ENCODE results near the gene POP5. TPM values are rescaled to one million over a fixed set of nuclear protein-coding genes. Genes with fewer than 3 reads are reported as not detected.
"Not testable (repeated sequence)": the region's sequence is repeated elsewhere in the genome, so short reads cannot be mapped to it uniquely, and the experiment has no call there.

Gene POP5
- total and polyA plus RNA-seq, 2 experiments from 2014 or later, result 38.9 to 68.4 TPM

- Histone ChIP-seq H3K36me3 (ENCODE audit: low read depth) (no peaks in the 10 kb centered on the region), H3K9me2 (ENCODE audit: insufficient read depth) (no peaks in the 10 kb centered on the region), H4K20me1 (ENCODE audit: insufficient read depth) (no peaks in the 10 kb centered on the region), H3K27me3 (replicated peaks; ENCODE audit: insufficient read depth) (peaks cover 40% of the 10 kb centered on the region), H3F3A (ENCODE audit: insufficient read depth) (no peaks in the 10 kb centered on the region), H3K79me2 (ENCODE audit: insufficient read depth) (no peaks in the 10 kb centered on the region), H3K4me3 (no peak overlapping the region), H3K9me3 (ENCODE audit: low read depth) (no peaks in the 10 kb centered on the region), H2AFZ (no peak overlapping the region), H3K4me2 (ENCODE audit: unreplicated experiment) (no peak overlapping the region), H3K4me1 (ENCODE audit: insufficient read depth) (no peaks in the 10 kb centered on the region), H3K27ac (no peak overlapping the region), H3K9ac (no peak overlapping the region)
- in situ Hi-C loops (cut with MboI), result no loop called here
- TF ChIP-seq EZH2 (IDR thresholded peaks at IDR 0.05; ENCODE audit: insufficient read depth, poor library complexity, severe bottlenecking) (no peak), EZH2phosphoT487 (IDR thresholded peaks at IDR 0.05; ENCODE audit: insufficient read depth, low read depth) (no peak)
- no peak for DNase-seq
Measured at GRCh38 chr12:120614848-120615247, 33.6 kb upstream of the POP5 start.

GRCh38 chr12:120611534-120611933 is 30.3 kb upstream of the POP5 start:
- DNase-seq; H3K9me3 ChIP-seq (ENCODE audit: low read depth); H3K9me2 ChIP-seq (ENCODE audit: insufficient read depth); H3F3A ChIP-seq (ENCODE audit: insufficient read depth); in situ Hi-C loops (cut with MboI); H3K9ac ChIP-seq; H3K4me1 ChIP-seq (ENCODE audit: insufficient read depth); H3K36me3 ChIP-seq (ENCODE audit: low read depth); H3K79me2 ChIP-seq (ENCODE audit: insufficient read depth); H2AFZ ChIP-seq; H4K20me1 ChIP-seq (ENCODE audit: insufficient read depth); H3K27ac ChIP-seq; H3K4me3 ChIP-seq; H3K4me2 ChIP-seq (ENCODE audit: unreplicated experiment): not testable (repeated sequence)
- WGBS, 2 experiments (ENCODE audit: low coverage in 1 of 2, low lambda C conversion rate in 2 of 2, missing lambda C conversion rate in 2 of 2), result 19 to 24% methylated on average over 1 of the region's 1 CpG
- H3K27me3 ChIP-seq (replicated peaks; ENCODE audit: insufficient read depth), result peaks cover 36% of the 10 kb centered on the region

DNA sequence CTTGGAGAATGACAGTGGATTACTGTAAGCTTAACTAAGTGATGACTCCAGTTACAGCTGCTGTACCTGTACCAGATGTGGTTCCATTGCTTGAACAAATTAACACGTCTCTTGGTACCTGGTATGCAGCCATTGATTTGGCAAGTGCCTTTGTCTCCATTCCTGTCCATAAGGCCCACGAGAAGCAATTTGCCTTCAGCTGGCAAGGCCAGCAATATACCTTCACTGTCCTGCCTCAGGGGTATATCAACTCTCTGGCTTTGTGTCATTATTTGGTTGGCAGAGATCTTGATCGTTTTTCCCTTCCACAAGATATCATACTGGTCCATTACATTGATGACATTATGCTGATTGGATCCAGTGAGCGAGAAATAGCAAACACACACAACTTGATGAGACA is 29.4 kb upstream of the POP5 start:
- Histone ChIP-seq H3K9me2 (ENCODE audit: insufficient read depth) (no peaks in the 10 kb centered on the region), H3F3A (ENCODE audit: insufficient read depth) (no peaks in the 10 kb centered on the region), H3K36me3 (ENCODE audit: low read depth) (no peaks in the 10 kb centered on the region), H2AFZ (no peak overlapping the region), H3K27me3 (replicated peaks; ENCODE audit: insufficient read depth) (peaks cover 32% of the 10 kb centered on the region), H3K9me3 (ENCODE audit: low read depth) (no peaks in the 10 kb centered on the region), H3K4me2 (ENCODE audit: unreplicated experiment) (no peak overlapping the region), H3K9ac (no peak overlapping the region), H3K79me2 (ENCODE audit: insufficient read depth) (no peaks in the 10 kb centered on the region), H3K4me3 (no peak overlapping the region), H3K4me1 (ENCODE audit: insufficient read depth) (no peaks in the 10 kb centered on the region), H3K27ac (no peak overlapping the region), H4K20me1 (ENCODE audit: insufficient read depth) (no peaks in the 10 kb centered on the region)
- no peak for DNase-seq
- WGBS, 2 experiments (ENCODE audit: low coverage in 1 of 2, low lambda C conversion rate in 2 of 2, missing lambda C conversion rate in 2 of 2), result 23 to 30% methylated on average over 4 of the region's 4 CpGs
- TF ChIP-seq EZH2phosphoT487 (IDR thresholded peaks at IDR 0.05; ENCODE audit: insufficient read depth, low read depth) (no peak), EZH2 (IDR thresholded peaks at IDR 0.05; ENCODE audit: insufficient read depth, poor library complexity, severe bottlenecking) (no peak)
- in situ Hi-C loops (cut with MboI), result no loop called here

DNA sequence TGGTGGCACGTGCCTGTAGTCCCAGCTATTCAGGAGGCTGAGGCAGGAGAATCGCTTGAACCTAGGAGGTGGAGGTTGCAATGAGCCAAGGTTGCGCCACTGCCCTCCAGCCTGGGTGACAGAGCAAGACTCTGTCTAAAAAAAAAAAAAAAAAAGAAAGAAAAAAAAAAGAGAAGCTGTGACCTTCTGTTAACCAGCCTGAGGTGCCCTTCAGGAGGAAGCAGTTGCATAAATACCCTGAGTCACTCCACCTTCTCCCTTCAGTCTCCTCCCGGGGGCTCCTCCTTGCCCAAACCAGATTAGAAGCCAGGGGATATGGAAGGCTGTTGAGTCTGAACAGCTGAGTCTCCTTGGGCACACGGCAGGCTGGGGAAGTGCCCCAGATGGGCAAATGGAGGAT is 21.2 kb upstream of the POP5 start:
- H3K9me2 ChIP-seq (ENCODE audit: insufficient read depth); DNase-seq; H3F3A ChIP-seq (ENCODE audit: insufficient read depth); H3K27ac ChIP-seq; H3K4me3 ChIP-seq; H3K9ac ChIP-seq; H3K4me1 ChIP-seq (ENCODE audit: insufficient read depth); in situ Hi-C loops (cut with MboI); H3K36me3 ChIP-seq (ENCODE audit: low read depth); H3K79me2 ChIP-seq (ENCODE audit: insufficient read depth); H3K4me2 ChIP-seq (ENCODE audit: unreplicated experiment); H3K9me3 ChIP-seq (ENCODE audit: low read depth); H4K20me1 ChIP-seq (ENCODE audit: insufficient read depth); H2AFZ ChIP-seq: not testable (repeated sequence)
- peaks cover 16% of the 10 kb centered on the region; the same call in 1 of the 2 replicates for H3K27me3 ChIP-seq (replicated peaks; ENCODE audit: insufficient read depth)
- 73 to 79% methylated on average over 5 of the region's 5 CpGs for WGBS, 2 experiments (ENCODE audit: low coverage in 1 of 2, low lambda C conversion rate in 2 of 2, missing lambda C conversion rate in 2 of 2)

DNA sequence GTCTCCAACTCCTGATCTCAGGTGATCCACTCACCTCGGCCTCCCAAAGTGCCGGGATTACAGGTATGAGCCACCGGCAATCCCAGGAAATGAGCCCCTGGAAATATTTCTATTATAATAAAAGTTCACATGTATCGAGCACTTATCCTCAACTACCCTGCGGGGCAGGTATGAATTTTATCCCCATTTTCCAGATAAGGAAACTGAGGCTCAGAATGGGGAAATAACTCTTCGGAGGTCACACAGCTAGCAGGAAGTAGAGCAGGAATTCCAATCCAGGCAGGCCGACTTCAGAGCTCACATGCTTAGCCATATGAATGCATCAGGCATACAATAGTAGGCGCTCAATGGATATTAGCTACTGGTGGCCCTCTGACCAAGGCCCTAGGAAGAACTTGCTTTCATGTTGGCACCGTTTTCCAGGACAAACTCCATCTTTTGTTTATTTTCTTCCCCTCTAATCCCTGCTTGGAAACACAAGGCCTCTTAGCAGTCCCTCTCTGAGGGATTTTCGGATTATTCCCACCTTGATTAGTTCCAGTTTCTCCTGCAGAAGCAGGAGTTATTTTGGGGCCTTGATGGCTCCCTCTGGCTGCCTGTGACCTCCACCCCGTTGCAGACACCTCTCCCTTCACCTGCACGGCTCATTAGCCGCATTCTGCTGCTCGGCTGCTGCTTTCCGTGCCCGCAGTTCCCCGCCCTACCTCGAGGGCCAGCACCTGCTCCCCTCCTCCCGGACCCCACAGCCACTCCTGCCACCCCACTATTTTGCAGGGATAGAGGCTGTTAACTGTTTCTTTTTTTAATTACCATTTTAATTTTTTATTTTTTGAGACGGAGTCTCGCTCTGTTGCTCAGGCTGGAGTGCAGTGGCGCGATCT is 18.7 kb upstream of the POP5 start:
- Histone ChIP-seq H3K79me2 (ENCODE audit: insufficient read depth) (no peaks in the 10 kb centered on the region), H3K9ac (no peak overlapping the region), H3K4me1 (ENCODE audit: insufficient read depth) (no peaks in the 10 kb centered on the region), H3K27me3 (replicated peaks; ENCODE audit: insufficient read depth) (peaks cover 28% of the 10 kb centered on the region; the same call in 1 of the 2 replicates), H4K20me1 (ENCODE audit: insufficient read depth) (no peaks in the 10 kb centered on the region), H3K9me3 (ENCODE audit: low read depth) (no peaks in the 10 kb centered on the region), H3K4me3 (no peak overlapping the region), H2AFZ (no peak overlapping the region), H3K4me2 (ENCODE audit: unreplicated experiment) (no peak overlapping the region), H3K9me2 (ENCODE audit: insufficient read depth) (no peaks in the 10 kb centered on the region), H3K36me3 (ENCODE audit: low read depth) (no peaks in the 10 kb centered on the region), H3F3A (ENCODE audit: insufficient read depth) (no peaks in the 10 kb centered on the region), H3K27ac (no peak overlapping the region)
- TF ChIP-seq EZH2phosphoT487 (IDR thresholded peaks at IDR 0.05; ENCODE audit: insufficient read depth, low read depth) (no peak), EZH2 (IDR thresholded peaks at IDR 0.05; ENCODE audit: insufficient read depth, poor library complexity, severe bottlenecking) (no peak)
- 77 to 80% methylated on average over 20 to 23 of the region's 23 CpGs for WGBS, 2 experiments (ENCODE audit: low coverage in 1 of 2, low lambda C conversion rate in 2 of 2, missing lambda C conversion rate in 2 of 2)
- in situ Hi-C loops (cut with MboI), result loop anchor here (10.0 kb wide), 1 partner anchor 355 kb away; no protein-coding TSS in a partner anchor
- no peak for DNase-seq

All from GM23248 (cell line).